Measurements from ENCODE around the gene IGF2BP3.

IGF2BP3 gene

GRCh38 chr7:23430893-23431259 is 39.4 kb downstream of the IGF2BP3 start:
- no peak for TF ChIP-seq CTCF (IDR thresholded peaks at IDR 0.05)
- H3K27ac ChIP-seq: no peak overlapping the region
- H3K4me3 ChIP-seq (ENCODE audit: low read depth in 1 of 2, low read length in 1 of 2): no peak overlapping the region
- H3K27me3 ChIP-seq: peaks cover 38% of the 10 kb centered on the region
- H3K9me3 ChIP-seq: no peaks in the 10 kb centered on the region
- H3K4me1 ChIP-seq (ENCODE audit: control insufficient read depth in 1 of 2, insufficient read depth in 1 of 2, low read depth in 1 of 2, low read length in 1 of 2): peaks cover 0 to 17% of the 10 kb centered on the region in 2 experiments
- no peaks in the 10 kb centered on the region for H3K36me3 ChIP-seq

- TF ChIP-seq CTCF (IDR thresholded peaks at IDR 0.05): no peak
- H3K36me3 ChIP-seq: no peaks in the 10 kb centered on the region
Measured at GRCh38 chr7:23426876-23427275, 43.4 kb downstream of the IGF2BP3 start.

GRCh38 chr7:23422909-23423308 is 47.4 kb downstream of the IGF2BP3 start:
- peaks cover 0 to 13% of the 10 kb centered on the region in 2 experiments for H3K4me1 ChIP-seq (ENCODE audit: control insufficient read depth in 1 of 2, insufficient read depth in 1 of 2, low read depth in 1 of 2, low read length in 1 of 2)
- no peak overlapping the region for H3K27ac ChIP-seq
- H3K4me3 ChIP-seq (ENCODE audit: low read depth in 1 of 2, low read length in 1 of 2): no peak overlapping the region
- H3K27me3 ChIP-seq: peaks cover 8% of the 10 kb centered on the region
- H3K36me3 ChIP-seq: no peaks in the 10 kb centered on the region
- no peak for TF ChIP-seq CTCF (IDR thresholded peaks at IDR 0.05)
- H3K9me3 ChIP-seq: no peaks in the 10 kb centered on the region

More at GRCh38 chr7:23426876-23427275, 43.4 kb downstream of the IGF2BP3 start:
- no peak overlapping the region for H3K27ac ChIP-seq
- H3K4me1 ChIP-seq (ENCODE audit: control insufficient read depth in 1 of 2, insufficient read depth in 1 of 2, low read depth in 1 of 2, low read length in 1 of 2): peaks cover 0 to 17% of the 10 kb centered on the region in 2 experiments
- H3K4me3 ChIP-seq (ENCODE audit: low read depth in 1 of 2, low read length in 1 of 2): no peak overlapping the region
- H3K9me3 ChIP-seq: no peaks in the 10 kb centered on the region
- peaks cover 38% of the 10 kb centered on the region for H3K27me3 ChIP-seq

GRCh38 chr7:23422384-23422783 is 47.9 kb downstream of the IGF2BP3 start:
- Histone ChIP-seq H3K4me1 (ENCODE audit: control insufficient read depth in 1 of 2, insufficient read depth in 1 of 2, low read depth in 1 of 2, low read length in 1 of 2) (peaks cover 0 to 13% of the 10 kb centered on the region in 2 experiments), H3K27ac (no peak overlapping the region), H3K27me3 (peaks cover 8% of the 10 kb centered on the region), H3K36me3 (no peaks in the 10 kb centered on the region), H3K4me3 (ENCODE audit: low read depth in 1 of 2, low read length in 1 of 2) (no peak overlapping the region), H3K9me3 (no peaks in the 10 kb centered on the region)
- no peak for TF ChIP-seq CTCF (IDR thresholded peaks at IDR 0.05)

- no peaks in the 10 kb centered on the region for H3K27me3 ChIP-seq
- no peaks in the 10 kb centered on the region for H3K36me3 ChIP-seq
- H3K4me1 ChIP-seq (ENCODE audit: control insufficient read depth in 1 of 2, insufficient read depth in 1 of 2, low read depth in 1 of 2, low read length in 1 of 2): peaks cover 0 to 13% of the 10 kb centered on the region in 2 experiments
- no peak overlapping the region for H3K27ac ChIP-seq
- H3K9me3 ChIP-seq: no peaks in the 10 kb centered on the region
- no peak for TF ChIP-seq CTCF (IDR thresholded peaks at IDR 0.05)
- no peak overlapping the region for H3K4me3 ChIP-seq (ENCODE audit: low read depth in 1 of 2, low read length in 1 of 2)
Measured at GRCh38 chr7:23419845-23420244, 50.4 kb downstream of the IGF2BP3 start.

DNA sequence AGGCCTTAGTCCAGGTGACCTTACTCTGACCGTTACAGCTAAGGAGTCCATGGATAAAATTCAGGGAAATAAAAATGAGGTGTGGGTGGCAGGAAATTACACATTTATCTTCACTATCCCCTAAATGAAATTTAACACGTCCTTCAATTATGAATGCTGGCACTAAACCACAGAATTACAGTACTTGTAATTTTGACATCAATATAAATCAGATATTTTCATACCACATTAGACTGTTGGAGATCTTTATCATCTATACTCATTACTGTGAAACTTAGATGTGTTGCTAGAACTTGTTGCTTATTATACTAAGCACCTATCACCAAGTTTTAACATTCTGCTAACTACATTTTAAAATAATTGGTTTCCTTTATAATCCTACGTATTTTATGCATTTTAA is 51.1 kb downstream of the IGF2BP3 start:
- peaks cover 0 to 13% of the 10 kb centered on the region in 2 experiments for H3K4me1 ChIP-seq (ENCODE audit: control insufficient read depth in 1 of 2, insufficient read depth in 1 of 2, low read depth in 1 of 2, low read length in 1 of 2)
- no peaks in the 10 kb centered on the region for H3K36me3 ChIP-seq
- TF ChIP-seq CTCF (IDR thresholded peaks at IDR 0.05): no peak
- no peak overlapping the region for H3K4me3 ChIP-seq (ENCODE audit: low read depth in 1 of 2, low read length in 1 of 2)
- H3K27ac ChIP-seq: no peak overlapping the region
- no peaks in the 10 kb centered on the region for H3K9me3 ChIP-seq
- H3K27me3 ChIP-seq: no peaks in the 10 kb centered on the region

Measured in neutrophil (primary cell).